GM21576 (cell line): ENCODE measurements around the gene RWDD4.
"Not testable (repeated sequence)": the region's sequence is repeated elsewhere in the genome, so short reads cannot be mapped to it uniquely, and the experiment has no call there.

Experiments used
- ATAC-seq: cut with Tn5 transposase; IDR thresholded peaks from one replicate; pipeline ENCODE4 v1.9.1; 2021; ENCODE audit warnings: mild to moderate bottlenecking, moderate library complexity; ENCODE audit not compliant: unreplicated experiment

The RWDD4 gene

DNA sequence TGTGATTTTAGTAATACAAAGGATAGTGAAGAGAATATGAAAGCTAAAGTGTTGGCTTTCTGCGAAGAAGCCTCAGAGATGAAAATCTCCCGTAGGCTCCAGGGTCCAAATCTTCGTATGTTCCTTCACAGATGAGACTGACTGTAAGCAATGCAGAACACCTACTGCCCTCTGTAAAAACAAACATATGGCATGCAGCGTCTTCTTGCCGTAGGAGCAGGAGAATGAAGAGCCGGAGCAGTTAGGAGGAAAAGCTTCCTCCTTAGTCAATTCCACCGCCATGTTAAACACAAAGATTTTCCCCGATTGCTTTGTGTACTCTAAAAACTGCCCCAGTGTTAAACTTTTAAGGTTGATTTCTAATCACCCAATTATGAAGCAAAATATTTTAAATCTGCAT lies 22.5 kb downstream of the RWDD4 start:
- no peak for ATAC-seq

DNA sequence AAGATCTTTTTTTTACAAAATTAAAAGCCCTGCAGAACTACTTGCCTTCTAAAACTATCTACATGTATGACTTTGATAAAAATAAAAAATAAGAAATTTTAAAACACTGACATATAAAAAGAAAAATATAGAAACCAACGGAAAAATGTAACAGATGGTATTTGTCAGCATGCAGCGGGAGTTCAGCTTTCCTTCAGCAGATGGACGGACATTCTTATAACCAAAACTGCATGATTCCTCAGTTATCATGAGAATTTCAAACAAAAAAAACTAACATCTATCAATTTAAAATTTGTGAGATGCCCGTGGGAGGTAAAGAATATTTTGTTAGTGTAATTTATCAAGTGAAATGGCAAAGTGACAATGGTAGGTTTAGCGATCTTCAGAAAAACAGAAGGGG lies 23.2 kb downstream of the RWDD4 start:
- no peak for ATAC-seq

DNA sequence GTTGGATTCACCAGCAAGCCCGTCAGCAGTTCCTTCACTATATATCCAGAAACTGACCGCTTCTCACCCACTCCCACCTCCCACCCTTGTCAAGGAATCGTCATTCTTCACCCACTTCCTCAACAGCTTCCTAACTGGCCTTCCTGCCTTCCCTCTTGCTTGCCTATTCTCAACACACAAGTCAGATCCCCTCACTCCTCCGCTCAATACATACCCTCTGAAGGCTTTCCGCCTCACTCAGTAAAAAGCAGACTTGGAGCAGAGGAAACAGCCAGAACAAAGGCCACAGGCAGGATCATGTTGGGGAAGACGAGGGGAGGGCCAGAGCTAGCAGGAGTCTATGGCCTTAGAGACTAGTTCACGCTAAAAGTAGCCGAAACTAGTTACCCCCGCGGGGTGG lies 23.7 kb downstream of the RWDD4 start:
- ATAC-seq, result no peak

DNA sequence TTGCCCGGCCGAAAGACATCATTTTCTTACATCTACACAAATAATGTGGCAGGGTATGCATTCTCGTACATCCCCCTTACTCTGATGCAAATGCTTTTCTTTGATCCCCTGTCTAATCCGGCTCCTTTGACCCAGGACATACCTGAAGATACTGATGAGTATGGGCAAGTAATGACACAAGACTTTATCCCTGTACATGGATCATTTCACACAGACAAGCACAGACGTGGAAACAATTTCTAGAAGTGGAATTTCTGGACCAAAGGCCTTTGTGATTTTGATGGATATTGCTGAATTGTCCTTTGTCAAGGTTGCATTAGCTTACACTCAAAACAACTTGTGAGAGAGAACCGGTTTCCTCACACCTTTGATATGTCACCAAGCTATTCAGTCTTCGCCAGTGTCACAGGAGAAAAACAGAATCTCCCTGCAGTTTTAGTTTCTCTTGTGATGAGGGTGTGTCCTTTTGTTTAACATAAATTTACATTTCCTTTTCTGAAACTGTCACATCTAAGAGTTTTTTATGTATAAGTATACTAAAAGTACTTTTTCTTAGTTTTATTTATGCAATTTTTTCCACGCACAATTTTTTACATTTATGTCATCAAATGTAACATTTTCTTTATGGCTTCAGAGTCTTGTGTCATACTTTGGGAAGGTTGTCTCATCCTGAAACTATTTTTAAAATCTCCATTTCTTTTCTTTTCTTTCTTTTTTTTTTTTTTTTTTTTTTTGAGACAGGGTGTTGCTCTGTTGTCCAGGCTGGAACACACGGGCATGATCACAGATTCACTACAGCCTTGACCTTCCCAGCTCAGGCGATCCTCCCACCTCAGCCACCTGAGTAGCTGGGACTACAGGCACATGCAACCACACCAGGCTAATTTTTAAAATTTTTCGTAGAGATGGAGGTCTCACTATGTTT lies 25.2 kb downstream of the RWDD4 start:
- ATAC-seq, result no peak

DNA sequence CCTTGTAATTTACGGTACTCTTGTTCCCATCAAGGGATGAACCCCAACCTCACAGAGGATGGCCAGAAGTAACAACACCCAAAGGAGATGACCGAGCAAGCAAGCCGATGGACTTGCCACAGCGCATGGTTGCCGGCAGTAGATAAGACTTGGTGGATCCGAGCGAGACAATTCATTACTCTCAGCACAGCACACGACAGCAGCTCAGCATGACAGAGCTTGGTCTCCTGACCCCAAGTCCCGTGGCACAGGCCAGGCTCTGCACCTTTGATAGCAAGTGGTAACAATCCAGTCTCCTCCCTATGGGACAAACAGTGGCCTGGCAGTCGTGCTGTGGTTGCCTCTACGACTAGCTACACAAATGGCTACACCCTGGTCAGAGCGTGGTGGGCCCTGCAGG lies 26.3 kb downstream of the RWDD4 start:
- no peak for ATAC-seq

DNA sequence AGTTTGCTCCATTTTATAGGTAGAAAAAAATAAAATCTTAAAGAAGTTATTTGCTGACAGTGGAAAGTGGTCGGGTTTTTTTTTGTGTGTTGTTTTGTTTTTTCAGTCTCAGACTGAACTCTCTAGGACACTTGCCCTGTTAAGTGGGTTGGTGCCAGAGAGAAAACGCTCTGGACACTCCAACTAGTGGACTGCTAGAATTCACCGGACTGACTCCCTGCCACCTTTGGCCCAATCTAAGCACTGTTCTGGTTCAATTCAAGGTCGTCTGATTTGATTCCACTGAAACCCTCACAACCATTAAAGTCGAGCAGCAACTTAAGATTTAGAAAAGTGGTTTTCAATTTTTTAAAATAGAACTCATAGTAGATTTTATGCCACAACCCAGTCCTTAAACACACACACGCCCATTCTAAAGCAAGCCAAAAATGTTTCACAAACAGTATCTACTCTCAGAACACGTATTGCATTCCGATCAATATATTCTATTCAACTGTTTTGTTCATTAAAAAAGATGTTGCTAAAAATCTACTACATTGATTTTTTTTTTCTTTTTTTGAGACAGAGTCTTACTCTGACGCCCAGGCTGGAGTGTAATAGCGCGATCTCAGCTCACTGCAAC lies 27.3 kb downstream of the RWDD4 start:
- no peak for ATAC-seq

DNA sequence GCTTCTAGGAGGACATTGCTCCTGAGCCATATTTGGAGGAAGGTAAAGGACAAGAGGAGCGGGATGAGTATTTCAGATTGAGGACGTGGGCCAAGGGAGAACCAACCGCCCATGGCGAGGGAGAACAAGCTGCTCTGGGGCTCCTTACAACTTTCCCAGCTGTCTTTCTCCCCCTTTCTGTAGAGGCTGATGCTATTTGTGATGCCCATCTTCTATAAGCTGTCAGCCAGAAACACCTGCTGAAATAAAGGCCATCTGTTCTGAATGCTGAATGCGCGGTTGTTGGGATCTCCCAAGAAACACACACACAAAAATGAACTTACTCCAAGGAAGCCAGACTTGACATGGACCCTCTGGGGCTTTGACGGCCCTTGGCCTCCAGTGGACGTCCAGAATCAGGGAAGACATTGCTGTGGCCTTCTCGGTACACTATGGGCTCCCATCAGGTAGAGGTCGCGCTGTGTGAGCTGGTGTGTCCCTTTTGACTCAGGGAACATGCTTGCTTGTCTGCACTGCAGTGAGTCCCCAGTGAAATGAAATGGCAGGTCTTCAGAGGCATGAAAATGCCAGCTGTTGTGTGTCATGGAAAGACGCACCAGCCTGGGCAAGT lies 30.9 kb downstream of the RWDD4 start:
- ATAC-seq, result no peak

DNA sequence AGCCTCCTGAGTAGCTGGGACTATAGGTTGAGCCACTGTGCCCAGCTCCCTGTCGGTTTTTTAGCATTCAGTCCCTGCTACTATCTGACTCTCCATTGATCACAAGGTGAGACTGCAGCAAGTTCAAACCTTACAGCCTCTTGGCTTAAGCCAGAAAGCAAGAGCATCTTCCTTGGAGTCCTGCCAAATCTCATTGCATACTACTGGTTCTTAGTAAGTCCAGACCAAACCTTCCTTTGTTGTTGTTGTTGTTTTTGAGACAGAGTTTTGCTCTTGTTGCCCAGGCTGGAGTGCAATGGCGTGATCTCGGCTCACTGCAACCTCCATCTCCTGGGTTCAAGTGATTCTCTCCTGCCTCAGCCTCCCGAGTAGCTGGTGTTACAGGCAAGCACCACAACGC lies 31.7 kb downstream of the RWDD4 start:
- ATAC-seq, result not testable (repeated sequence)

DNA sequence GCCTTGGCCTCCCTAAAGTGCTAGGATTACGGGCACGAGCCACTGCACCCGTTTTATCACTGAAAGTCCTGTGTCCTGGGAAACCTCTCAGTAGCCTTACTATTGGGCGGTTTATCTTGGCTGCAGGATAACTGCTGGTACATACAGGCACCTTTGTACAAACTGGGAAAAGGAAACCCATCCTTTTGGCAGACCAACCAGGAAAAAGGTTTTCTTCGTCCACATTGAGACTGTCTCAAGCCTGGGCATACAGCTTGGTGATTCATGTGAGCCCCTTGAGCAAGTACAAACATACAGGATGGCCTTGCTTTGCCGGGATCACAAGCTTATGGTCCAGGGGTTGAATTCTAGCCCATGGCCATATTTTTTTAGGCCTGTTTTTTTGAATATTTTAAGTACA lies 32.8 kb downstream of the RWDD4 start:
- ATAC-seq, result no peak

DNA sequence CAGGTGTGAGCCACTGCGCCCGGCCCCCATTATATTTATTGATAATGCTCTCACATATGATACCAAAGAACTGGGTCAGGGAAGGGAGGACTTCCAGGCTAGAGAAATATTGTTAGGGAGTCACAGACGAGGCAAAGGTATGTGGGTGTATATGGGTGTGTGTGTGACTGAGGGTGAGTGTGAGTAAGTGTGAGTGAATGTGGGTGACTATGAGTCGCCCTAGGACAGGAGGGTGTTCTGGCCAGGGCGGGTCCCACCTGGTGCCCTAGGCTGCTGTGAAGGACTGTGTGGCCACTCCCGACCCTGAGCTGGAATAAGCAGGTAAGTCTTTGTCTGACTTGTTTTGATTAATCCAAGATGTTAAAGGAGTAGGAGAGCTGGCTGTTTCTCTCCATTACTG lies 34.4 kb downstream of the RWDD4 start:
- no peak for ATAC-seq

DNA sequence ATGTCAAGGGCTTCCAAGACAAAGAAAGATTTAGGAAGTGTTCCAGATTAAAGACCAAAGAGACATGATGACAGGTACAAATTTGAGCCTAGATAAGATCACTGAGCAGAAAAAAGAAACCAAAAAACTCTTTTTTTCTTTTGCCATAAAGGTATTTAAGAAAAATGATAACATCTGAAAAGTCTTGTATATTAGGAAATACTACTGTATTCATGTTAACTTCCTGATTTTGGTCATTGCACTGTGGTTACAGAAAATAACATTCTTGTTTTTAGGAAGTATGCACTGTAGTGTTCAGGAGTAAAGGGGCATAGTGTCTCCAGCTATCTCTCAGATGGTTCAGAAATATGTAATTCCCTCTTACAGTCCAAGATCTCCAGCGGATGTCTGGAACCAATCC lies 37.1 kb downstream of the RWDD4 start:
- ATAC-seq, result no peak

DNA sequence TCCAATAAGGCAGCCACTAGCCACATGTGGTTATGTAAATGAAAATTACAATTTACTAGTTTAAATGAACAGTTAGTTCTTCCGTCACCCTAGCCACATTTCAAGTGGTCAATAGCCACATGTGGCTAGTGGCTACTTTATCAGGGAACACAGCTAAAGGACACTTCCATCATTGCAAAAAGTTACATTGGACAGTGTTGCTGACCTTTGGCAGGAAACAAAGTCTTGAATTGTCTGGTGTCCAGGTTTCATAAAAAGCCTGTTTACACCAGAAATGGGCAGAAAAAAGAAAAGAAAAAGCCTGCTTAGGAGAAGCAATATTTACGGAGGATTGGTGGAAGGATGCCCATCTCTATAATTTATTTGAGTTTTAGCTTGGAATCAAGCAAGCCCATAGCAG lies 38.6 kb downstream of the RWDD4 start:
- no peak for ATAC-seq

DNA sequence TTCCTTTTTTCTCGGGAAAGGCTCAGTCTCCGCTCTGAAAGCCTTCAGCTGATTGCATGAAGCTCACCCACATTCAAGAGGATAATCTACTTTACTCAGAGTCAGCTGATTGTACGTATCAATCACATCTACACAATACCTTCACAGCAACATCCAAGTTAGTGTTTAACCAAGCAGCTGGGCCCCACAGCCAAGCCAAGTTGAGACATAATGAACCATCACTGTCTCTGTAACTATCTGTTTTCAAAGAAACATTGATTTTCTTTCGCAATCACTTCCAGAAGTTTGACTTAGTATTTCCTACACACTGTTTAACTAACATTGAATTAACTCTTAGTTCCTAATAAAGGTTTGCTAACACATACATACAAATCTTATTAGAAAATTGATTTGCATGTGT lies 40.3 kb downstream of the RWDD4 start:
- ATAC-seq, result no peak

DNA sequence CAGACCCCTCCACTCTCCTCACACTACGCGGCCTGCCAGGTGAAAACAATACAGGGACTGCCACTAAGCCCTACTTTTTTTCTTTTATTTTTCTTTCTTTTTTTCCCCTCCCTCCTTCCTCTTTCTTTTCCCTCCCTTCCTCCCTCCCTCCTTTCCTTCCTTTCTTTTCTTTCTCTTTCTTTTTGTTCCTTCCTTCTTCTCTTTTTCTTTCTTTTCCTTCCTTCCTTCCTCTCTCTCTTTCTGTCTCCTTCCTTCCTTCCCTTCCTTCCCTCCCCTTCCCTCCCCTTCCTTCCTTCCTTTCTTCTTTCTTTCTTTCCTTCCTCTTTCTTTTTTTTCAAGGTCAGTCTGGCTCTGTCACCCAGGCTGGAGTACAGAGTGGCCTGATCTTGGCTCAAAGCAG lies 41.9 kb downstream of the RWDD4 start:
- no peak for ATAC-seq

DNA sequence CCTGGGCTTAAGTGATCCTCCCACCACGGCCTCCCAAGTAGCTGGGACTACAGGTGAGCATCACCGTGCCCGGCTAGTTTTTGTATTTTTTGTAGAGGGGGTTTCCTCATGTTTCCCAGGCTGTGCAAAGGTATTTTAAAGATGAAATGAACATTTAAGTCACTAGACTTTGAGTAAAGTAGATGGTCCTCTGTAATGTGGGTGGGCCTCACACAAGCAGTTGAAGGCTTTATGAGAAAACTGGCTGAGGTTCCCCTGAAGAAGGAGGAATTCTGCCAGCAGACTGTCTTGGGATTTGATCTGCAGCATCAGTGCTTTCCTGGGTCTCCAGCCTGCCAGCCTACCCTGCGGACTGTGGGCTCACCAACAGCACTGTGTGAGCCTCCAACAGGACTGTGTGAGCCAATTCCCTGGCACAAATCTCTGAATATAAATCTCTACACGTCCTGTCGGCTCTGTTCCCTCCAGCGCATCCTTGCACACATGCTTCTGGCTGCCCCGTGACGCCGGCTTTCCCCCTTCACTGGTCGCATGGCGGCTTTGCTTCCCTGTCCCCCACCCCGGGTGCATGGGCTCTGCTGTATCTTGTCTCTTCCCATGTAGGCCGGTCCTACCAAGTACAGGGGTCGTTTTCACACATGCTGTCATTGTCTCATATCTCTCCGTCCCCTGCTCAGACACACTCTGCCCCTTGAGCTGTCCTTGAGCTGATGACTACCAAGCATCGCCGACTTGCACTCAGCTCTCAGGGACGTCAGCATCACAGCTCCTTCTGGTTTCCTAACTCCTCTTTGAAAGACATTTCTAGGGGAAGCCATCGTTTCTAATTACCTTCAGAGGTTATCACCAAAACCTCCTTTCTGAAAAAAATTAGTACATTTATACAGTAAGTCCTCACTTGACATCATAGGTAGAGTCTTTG lies 46.4 kb downstream of the RWDD4 start:
- no peak for ATAC-seq

DNA sequence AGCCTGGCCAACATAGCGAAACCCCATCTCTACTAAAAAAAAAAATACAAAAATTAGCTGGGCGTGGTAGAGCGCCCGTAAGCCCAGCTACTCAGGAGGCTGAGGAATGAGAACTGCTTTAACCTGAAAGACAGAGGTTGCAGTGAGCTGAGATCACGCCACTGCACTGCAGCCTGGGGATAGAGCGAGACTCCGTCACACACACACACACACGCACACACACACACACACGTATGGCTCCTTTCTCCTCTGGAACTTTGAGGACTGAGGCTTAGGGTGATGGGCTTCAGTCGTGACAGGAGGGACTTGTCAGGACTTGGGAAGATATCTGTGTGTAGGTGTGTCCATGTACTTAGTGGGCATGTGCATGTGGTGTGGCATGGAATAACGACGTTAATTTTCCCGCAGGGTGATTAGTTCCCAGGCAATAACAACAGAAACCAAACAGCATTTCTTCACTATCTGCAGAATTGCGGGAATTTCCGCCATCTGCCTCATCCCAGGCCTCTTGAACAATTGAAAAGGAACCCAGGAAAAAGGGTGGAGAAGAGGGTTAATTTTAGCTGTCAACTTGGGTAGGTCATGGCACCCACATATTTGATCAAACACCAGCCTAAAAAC lies 47.7 kb downstream of the RWDD4 start:
- no peak for ATAC-seq

DNA sequence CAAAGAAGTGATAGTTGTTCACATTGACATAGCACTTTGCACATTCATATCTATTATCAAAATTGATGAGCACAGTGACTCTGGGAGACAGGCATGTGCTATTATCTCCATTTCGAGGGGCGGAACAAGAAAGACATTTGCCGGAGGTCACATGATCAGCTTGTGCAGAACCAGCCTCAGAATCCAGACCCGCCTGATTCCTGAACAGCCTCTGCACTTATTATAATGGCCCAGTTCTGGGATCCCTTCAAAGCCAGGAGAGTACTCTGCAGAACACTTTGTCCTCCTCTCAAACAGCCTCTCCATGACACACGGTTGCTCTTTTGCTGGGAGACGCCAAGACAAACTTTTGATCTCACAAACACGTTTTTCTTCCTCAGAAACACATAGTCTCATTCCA lies 48.4 kb downstream of the RWDD4 start:
- no peak for ATAC-seq

DNA sequence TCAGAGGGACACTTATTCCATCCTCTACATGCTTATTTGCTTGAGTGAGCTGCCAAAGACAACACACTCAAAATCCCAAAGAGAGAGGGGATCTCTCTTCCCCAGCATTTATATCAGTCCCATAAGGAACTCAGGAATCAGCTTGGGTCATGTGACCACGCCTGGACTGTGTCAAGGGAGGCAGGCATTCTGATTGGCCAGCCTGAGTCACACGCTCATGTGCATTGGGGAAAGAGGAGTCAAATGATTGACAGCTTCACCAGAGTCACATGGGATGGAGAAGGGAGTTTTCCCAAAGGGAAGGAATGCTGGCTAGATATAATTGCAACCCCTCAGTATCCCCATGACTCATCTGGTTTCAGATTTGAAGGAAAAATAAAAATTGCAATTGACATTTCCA lies 49.0 kb downstream of the RWDD4 start:
- ATAC-seq, result no peak

DNA sequence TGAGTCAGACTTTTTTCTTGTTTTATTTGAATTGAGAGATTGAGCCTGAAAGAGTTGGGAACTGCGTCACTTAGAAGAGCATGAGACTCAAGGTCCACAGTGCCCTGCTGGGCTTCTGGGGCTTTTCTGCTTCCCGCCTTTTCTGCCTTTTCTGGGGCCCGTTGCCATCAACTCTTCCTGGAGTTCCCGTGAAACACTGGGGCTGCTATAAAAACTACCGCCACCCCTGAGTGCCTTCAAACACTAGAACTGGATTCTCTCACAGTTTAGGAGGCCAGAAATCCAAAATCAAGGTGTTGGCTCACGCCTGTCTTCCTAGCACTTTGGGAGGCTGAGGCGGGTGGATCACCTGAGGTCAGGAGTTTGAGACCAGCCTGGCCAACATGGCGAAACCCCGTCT lies 49.8 kb downstream of the RWDD4 start:
- no peak for ATAC-seq

DNA sequence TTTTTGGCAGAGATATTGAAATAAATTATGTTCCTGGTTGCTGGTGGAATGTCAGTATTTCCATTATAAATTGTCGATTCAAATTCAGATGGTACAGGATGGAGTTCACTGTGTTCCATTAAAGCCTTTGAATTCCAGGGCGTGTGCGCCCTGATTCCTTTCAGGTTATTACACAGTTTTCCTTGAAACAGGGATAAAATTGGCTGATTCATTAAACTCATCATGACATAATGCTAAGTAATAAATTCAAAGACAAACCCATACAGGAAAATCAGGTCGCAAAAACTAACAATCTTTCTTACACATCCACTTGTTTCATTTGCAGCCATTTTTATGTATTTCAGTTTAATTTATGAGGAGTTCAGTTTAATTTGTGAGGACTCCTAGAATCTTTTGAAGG lies 51.1 kb downstream of the RWDD4 start:
- no peak for ATAC-seq

DNA sequence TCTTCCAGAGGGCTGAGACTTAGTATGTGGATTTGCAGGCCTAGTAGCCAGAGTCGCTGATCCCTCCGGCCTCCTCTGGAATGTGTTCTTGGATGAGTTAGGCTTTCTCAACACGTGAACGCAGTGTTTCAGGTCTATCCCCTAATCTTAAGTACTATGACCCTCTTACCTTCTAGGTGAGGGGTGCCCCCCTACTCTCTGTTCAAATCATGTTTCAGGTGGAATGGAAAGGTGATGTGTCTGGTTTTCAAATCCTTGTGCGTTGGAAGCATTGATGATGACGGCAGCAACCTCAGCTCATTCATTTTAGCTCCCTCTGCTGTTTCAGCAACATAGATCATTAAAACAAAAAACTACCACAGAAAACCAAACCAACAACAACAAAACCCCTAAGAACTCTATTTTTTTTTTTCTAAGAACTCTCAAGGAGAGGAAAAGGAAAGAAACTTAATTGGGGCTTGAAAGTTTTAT lies 56.4 kb downstream of the RWDD4 start:
- no peak for ATAC-seq
